Measurements from ENCODE around the gene VLDLR. TPM values are rescaled to one million over a fixed set of nuclear protein-coding genes. Genes with fewer than 3 reads are reported as not detected.

VLDLR gene
- total and polyA plus RNA-seq, 2 of the 13 experiments (the other 11 are each of a cell fraction or from before 2014, with no cell fraction given) = 3.4 to 10.5 TPM

GRCh38 chr9:2610985-2611384 lies 10.6 kb upstream of the VLDLR start:
- no TSS peak for BruUV-seq (replicated peaks)
- FAIRE-seq = no peak
- Histone ChIP-seq H3K27me3 (ENCODE audit: control insufficient read depth in 1 of 2, insufficient read depth in 2 of 2, low read length in 2 of 2) (no peaks in the 10 kb centered on the region; a peak in 1 of 5 replicates), H3K27ac (ENCODE audit: extremely low read length, insufficient read depth, low read length) (no peak overlapping the region), H3K9ac (ENCODE audit: insufficient read depth, low read depth, low read length) (no peak overlapping the region), H3K36me3 (replicated peaks in 1 of 2; ENCODE audit: control insufficient read depth in 1 of 2, insufficient read depth in 2 of 2, low read length in 2 of 2) (no peaks in the 10 kb centered on the region), H2AFZ (ENCODE audit: low read length) (no peak overlapping the region), H3K79me2 (ENCODE audit: insufficient read depth, low read length) (no peaks in the 10 kb centered on the region), H4K20me1 (ENCODE audit: insufficient read depth, low read length) (no peaks in the 10 kb centered on the region), H3K4me3 (replicated peaks in 1 of 3; ENCODE audit: insufficient read depth in 1 of 3, low read depth in 2 of 3, low read length in 3 of 3) (no peak overlapping the region), H3K9me3 (ENCODE audit: low read length) (no peaks in the 10 kb centered on the region), H3K4me2 (ENCODE audit: low read depth, low read length) (no peak overlapping the region), H3K4me1 (ENCODE audit: insufficient read depth, low read length) (no peaks in the 10 kb centered on the region)
- 61% methylated on average over 2 of the region's 2 CpGs for WGBS (ENCODE audit: low lambda C conversion rate)
- ChIA-PET CTCF (ENCODE audit: low intra/inter-chr PET ratio, low total read pairs) (no interaction called here), POLR2A (no interaction called here)
- intact Hi-C loops (cut with micrococcal nuclease; ENCODE audit: unreplicated experiment) (no loop called here), in situ Hi-C loops (cut with HindIII; ENCODE audit: extremely low pct_ligation_motif_present, low pct_unique_long_range_greater_than_20kb) (no loop called here)
- ATAC-seq = no peak
- no peak for DNase-seq (ENCODE audit: low spot score)
- TF ChIP-seq ELF1 (CRISPR knock-in tag; IDR thresholded peaks at IDR 0.05) (no peak), TRIM24 (CRISPR knock-in tag; IDR thresholded peaks at IDR 0.05) (no peak), ZNF550 (CRISPR knock-in tag; IDR thresholded peaks at IDR 0.05; ENCODE audit: borderline replicate concordance) (no peak), ZNF30 (CRISPR knock-in tag; IDR thresholded peaks at IDR 0.05) (no peak), PHB2 (IDR thresholded peaks at IDR 0.05; ENCODE audit: partially characterized antibody) (no peak), ZNF746 (CRISPR knock-in tag; IDR thresholded peaks at IDR 0.05) (no peak), ZNF567 (CRISPR knock-in tag; IDR thresholded peaks at IDR 0.05; ENCODE audit: borderline replicate concordance) (no peak), MYPOP (CRISPR knock-in tag; IDR thresholded peaks at IDR 0.05) (no peak), HOXA5 (CRISPR knock-in tag; IDR thresholded peaks at IDR 0.05) (no peak), AGO1 (IDR thresholded peaks at IDR 0.05; ENCODE audit: low read depth, low read length, poor library complexity, severe bottlenecking) (no peak)
- TF ChIP-seq, protein P1, sequence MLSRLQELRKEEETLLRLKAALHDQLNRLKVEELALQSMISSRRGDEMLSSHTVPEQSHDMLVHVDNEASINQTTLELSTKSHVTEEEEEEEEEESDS (CRISPR knock-in tag; IDR thresholded peaks at IDR 0.05; ENCODE audit: borderline replicate concordance) = no peak
- TF ChIP-seq, protein P2, sequence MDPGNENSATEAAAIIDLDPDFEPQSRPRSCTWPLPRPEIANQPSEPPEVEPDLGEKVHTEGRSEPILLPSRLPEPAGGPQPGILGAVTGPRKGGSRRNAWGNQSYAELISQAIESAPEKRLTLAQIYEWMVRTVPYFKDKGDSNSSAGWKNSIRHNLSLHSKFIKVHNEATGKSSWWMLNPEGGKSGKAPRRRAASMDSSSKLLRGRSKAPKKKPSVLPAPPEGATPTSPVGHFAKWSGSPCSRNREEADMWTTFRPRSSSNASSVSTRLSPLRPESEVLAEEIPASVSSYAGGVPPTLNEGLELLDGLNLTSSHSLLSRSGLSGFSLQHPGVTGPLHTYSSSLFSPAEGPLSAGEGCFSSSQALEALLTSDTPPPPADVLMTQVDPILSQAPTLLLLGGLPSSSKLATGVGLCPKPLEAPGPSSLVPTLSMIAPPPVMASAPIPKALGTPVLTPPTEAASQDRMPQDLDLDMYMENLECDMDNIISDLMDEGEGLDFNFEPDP (CRISPR knock-in tag; conservative IDR thresholded peaks at IDR 0.05) = no peak
- TF ChIP-seq, protein P3, sequence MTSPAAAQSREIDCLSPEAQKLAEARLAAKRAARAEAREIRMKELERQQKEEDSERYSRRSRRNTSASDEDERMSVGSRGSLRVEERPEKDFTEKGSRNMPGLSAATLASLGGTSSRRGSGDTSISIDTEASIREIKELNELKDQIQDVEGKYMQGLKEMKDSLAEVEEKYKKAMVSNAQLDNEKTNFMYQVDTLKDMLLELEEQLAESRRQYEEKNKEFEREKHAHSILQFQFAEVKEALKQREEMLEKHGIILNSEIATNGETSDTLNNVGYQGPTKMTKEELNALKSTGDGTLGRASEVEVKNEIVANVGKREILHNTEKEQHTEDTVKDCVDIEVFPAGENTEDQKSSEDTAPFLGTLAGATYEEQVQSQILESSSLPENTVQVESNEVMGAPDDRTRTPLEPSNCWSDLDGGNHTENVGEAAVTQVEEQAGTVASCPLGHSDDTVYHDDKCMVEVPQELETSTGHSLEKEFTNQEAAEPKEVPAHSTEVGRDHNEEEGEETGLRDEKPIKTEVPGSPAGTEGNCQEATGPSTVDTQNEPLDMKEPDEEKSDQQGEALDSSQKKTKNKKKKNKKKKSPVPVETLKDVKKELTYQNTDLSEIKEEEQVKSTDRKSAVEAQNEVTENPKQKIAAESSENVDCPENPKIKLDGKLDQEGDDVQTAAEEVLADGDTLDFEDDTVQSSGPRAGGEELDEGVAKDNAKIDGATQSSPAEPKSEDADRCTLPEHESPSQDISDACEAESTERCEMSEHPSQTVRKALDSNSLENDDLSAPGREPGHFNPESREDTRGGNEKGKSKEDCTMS (CRISPR knock-in tag; conservative IDR thresholded peaks at IDR 0.05) = no peak
- TF ChIP-seq, protein P4, sequence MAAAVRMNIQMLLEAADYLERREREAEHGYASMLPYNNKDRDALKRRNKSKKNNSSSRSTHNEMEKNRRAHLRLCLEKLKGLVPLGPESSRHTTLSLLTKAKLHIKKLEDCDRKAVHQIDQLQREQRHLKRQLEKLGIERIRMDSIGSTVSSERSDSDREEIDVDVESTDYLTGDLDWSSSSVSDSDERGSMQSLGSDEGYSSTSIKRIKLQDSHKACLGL (CRISPR knock-in tag; IDR thresholded peaks at IDR 0.05) = no peak
